KG1 (cell line): ENCODE data around the gene FOXO1.
"Not testable (repeated sequence)": the region's sequence is repeated elsewhere in the genome, so short reads cannot be mapped to it uniquely, and the experiment has no call there.

Experiments used
- DNase-seq: peaks from one replicate; lab custom pipeline; 2025; lab: John Stamatoyannopoulos, UW

FOXO1 gene

DNA sequence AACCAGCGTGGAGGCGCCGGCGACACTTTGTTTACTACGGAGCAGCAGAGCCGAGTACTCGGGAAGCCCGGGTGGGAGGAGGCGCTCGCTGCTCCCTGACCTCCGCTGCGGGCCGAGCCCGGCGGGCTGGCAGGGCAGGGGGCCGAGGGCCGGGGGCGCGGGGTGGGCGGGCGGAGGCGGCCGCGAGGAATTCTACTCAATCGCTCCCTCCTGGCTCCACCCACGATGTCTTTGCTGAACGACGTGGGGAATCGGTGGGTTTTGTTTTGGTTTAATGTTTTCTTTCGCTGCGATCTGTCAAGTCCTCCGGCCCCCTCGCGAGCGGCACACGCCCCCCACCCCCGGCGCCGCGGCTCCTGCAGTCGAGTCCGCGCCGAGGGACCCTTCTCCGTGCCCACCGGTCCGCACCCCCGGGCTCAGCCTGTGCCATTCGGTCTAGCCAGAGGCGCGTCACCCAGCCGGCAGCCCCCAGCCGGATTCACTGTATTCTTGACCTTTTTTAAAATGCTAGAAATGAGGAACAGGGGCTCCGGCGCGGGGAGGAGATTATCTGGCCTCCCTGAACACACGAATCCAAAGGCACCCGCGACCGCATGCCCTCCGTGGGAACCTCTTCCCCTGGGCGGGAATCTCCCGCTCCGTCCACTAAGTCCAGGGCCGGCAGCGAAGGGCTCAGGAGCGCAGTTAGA lies 636 bp upstream of the FOXO1 start:
- DNase-seq: no peak

GRCh38 chr13:40665126-40666044 lies 1.1 kb downstream of the FOXO1 start:
- DNase-seq: no peak

DNA sequence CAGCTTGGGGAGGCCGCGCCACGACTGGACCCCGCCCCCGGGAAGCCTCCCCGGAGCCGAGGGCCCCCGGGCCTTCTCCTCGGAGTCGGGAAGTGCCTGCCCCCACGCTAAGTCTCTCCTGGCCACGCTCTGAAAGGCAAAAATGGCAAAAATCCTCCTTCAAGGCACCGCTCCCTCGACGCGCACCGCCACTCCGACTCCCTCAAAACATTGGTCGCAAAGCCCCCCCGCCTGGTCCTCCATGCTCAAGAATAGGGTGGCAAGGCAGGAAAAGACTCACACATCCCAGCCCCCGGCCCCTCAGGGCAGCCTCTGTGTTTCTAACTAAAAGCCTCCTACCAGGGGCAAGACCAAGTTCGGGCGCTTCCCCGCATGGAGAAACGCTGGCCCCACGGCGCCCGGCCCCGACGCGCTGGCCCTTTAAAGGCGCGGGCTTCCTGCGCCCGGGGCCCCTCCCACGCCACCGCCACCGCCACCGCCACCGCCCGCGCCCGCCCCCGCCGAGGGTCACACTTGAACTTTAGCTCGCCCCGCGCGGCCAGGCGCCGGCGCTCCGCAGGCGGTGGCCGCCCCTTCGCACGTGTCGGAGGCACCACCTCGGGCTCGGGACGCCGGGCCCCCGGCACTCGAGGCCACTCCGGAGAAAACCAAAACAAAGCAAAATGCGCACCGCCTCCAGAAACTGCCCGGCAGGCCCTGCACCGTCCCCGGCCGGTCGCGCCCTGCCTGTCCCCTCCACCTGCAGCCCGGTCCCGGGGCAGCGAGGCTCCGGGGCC lies 1.9 kb downstream of the FOXO1 start:
- no peak for DNase-seq

- DNase-seq: not testable (repeated sequence)
Measured at GRCh38 chr13:40664100-40664349, 2.4 kb downstream of the FOXO1 start.

GRCh38 chr13:40662866-40663265 lies 3.6 kb downstream of the FOXO1 start:
- DNase-seq: no peak

- DNase-seq: no peak
Measured at GRCh38 chr13:40661875-40662665, 4.4 kb downstream of the FOXO1 start.

- no peak for DNase-seq
Measured at GRCh38 chr13:40660692-40661091, 5.7 kb downstream of the FOXO1 start.

GRCh38 chr13:40660141-40660664 lies 6.2 kb downstream of the FOXO1 start:
- DNase-seq: no peak

- no peak for DNase-seq
Measured at GRCh38 chr13:40657951-40658350, 8.5 kb downstream of the FOXO1 start.

DNA sequence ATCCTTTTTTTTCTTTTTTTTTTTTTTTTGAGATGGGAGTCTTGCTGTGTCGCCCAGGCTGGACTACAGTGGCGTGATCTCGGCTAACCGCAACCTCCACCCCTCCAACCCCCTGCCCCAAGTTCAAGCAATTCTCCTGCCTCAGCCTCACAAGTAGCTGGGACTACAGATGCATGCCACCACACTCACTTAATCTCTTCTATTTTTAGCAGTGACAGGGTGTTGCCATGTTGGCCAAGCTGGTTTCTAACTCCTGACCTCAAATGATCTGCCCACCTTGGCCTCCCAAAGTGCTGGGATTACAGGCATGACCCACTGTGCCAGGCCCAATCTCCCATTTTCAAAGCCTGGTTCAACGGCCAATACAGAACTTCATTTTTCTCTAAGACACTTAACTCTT lies 9.1 kb downstream of the FOXO1 start:
- no peak for DNase-seq

- DNase-seq: no peak
Measured at GRCh38 chr13:40656358-40656757, 10.1 kb downstream of the FOXO1 start.

GRCh38 chr13:40653527-40654318 lies 12.7 kb downstream of the FOXO1 start:
- DNase-seq: peak; percentile 17

GRCh38 chr13:40652588-40652940 lies 13.9 kb downstream of the FOXO1 start:
- DNase-seq: no peak

DNA sequence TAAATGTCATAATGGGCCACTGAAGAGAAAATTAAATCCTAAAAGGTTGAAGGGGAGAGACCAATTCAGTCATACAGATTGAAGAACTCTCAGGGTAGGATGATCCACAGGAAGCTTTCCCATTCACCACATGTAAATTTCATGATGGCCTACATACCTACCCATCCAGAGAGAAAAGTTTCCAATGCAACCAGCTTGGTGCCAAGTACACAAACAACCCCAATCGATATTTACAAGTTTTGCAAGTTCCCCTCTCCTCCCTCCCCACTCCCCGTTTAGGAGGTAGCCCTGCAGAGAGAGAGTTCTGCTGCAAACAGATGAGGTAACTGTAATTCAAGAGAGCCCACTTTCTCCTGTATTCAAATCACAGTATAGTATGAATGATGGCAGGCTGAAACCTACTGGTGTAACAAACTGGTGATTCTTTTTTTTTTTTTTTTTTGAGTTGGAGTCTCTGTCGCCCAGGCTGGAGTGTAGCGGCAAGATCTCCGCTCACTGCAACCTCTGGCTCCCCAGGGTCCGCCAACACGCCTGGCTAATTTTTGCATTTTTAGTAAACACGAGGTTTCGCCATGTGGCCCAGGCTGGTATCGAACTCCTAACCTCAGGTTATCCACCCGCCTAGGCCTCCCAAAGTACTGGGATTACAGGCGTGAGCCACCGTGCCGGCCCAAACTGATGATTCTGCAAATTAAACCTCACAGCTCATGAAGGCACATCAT lies 14.4 kb downstream of the FOXO1 start:
- no peak for DNase-seq

DNA sequence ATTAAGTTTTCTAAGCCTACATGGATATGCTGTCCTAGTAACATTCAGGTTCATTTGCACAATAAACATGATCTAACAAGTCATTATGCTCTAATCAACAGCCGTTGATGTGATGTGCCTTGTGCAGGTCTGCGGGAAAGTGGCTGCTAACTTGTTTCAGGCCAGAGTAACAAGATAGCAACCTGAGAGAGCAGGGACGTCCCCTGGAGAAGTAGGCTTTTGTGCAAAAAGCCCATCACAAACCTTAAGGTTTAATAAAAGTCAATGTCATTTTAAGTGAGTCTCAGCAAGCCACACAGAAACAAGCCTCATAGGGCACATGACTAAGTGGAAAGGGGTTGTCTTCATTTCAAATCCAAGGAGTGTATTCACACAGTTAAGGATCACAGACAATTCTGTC lies 17.6 kb downstream of the FOXO1 start:
- no peak for DNase-seq

GRCh38 chr13:40648040-40648439 lies 18.4 kb downstream of the FOXO1 start:
- no peak for DNase-seq

DNA sequence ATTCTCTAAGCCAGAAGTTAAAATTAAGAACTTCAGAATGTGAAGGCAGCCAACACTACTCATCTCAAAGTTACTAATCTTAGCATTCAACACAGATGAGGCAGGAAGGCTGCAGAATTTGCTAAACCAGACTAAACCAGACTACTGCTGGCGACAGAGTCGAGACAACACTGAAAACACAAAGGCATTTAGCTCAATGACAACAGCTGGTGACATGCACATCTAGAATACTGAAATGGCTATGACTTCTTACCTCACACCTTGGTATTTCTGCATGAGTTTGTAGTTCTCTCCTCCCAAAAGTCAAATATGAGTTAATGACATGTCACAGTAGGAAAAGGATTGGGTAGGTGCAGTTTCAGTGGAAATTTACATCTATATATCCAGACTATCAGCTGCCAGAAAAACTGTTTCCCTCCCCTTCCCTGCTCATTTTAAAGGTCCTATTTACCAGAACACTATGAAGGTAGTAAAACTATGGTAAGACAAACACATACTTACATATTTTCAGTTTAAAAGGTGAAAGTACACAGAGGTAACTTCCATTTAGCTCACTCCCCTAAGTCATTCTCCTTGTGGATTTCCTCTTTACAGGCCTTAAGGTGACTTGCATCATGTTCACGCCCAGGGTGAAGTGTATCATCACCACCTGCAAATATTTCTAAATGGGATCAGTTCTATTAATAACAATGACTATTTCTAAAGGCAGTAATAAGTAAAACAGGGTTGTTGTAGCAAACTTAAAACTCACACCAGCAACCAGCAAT lies 21.4 kb downstream of the FOXO1 start:
- no peak for DNase-seq

DNA sequence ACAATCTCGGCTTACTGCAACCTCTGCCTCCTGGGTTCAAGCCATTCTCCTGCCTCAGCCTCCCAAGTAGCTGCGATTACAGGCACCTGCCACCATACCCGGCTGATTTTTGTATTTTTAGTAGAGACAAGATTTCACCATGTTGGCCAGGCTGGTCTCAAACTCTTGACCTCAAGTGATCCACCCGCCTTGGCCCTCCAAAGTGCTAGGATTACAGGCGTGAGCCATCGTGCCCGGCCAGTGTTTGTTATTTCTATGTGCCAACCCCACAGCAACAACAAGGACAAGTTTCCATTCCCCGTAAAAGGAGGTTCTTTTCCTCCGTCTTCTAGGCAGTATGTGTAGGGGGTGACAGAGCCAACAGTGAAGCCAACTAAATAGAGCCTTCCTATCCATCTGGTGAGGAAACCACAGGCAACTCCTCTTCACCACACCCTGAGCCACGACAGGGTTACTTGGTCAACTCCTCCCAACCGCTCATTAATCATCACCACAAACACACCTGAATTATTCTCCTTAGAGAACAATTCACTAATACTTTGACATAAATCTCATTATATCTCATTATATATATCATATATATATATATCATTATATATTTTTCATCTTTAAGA lies 25.5 kb downstream of the FOXO1 start:
- no peak for DNase-seq

DNA sequence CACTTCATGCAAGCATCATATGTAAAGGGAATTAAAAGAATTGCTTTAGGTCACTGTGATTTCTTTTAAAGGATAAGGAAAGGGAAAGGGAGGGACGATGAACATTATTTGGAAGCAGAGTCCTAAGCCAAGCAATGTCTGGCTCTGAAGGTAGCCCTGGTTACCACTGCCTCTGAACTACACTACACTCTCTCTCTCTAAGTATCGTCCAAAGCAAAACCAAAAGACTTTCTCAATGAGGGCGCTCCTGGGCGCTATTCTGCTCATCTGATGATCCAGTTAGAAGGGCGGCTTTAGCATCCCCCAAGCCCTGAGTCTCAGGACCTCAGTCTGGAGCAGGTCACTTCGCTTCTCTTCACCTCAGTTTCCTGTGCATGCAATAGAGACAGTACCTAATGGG lies 26.2 kb downstream of the FOXO1 start:
- DNase-seq: no peak
